ENCODE data around the gene ADSS1.

The ADSS1 gene

DNA sequence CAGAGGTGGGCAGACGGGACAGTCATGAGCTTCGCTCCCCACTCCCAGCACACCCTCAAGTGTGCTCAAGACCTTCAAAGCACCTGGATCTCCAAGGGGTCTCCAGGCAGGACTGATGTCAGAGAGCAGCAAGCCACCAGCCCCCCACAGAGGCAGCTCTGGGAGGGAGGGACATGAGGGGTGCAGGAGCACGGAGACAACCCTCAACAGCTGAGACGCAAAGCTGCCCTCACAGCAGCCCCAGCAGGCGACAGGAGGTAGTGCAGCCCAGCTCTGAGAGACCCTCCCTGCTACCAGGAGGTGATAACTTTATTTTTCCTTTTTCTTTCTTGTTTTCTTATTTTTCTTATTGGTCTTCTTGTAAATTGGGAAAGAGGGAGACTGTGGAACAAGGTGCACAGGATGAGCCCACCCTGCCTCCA lies 46.8 kb downstream of the ADSS1 start:
- no peak for TF ChIP-seq TAF1 (IDR thresholded peaks at IDR 0.05; ENCODE audit: borderline replicate concordance, insufficient read depth, low read length)
- TF ChIP-seq FOXP2 (optimal IDR thresholded peaks at IDR 0.05; ENCODE audit: borderline replicate concordance, extremely low read depth, extremely low read length, insufficient read depth): no peak
- no peak for TF ChIP-seq SIN3A (IDR thresholded peaks at IDR 0.05; ENCODE audit: borderline replicate concordance, insufficient read depth, low read length)
- TF ChIP-seq REST (IDR thresholded peaks at IDR 0.05; ENCODE audit: insufficient read depth in 1 of 2, low read depth in 2 of 2, low read length in 2 of 2): no peak
- no peak for TF ChIP-seq POLR2AphosphoS5 (IDR thresholded peaks at IDR 0.05; ENCODE audit: low read depth, low read length)

- TF ChIP-seq POLR2AphosphoS5 (IDR thresholded peaks at IDR 0.05; ENCODE audit: low read depth, low read length) (no peak), TAF1 (IDR thresholded peaks at IDR 0.05; ENCODE audit: borderline replicate concordance, insufficient read depth, low read length) (no peak), FOXP2 (optimal IDR thresholded peaks at IDR 0.05; ENCODE audit: borderline replicate concordance, extremely low read depth, extremely low read length, insufficient read depth) (no peak), REST (IDR thresholded peaks at IDR 0.05; ENCODE audit: insufficient read depth in 1 of 2, low read depth in 2 of 2, low read length in 2 of 2) (no peak), SIN3A (IDR thresholded peaks at IDR 0.05; ENCODE audit: borderline replicate concordance, insufficient read depth, low read length) (no peak)
Measured at GRCh38 chr14:104771374-104771773, 47.3 kb downstream of the ADSS1 start.

DNA sequence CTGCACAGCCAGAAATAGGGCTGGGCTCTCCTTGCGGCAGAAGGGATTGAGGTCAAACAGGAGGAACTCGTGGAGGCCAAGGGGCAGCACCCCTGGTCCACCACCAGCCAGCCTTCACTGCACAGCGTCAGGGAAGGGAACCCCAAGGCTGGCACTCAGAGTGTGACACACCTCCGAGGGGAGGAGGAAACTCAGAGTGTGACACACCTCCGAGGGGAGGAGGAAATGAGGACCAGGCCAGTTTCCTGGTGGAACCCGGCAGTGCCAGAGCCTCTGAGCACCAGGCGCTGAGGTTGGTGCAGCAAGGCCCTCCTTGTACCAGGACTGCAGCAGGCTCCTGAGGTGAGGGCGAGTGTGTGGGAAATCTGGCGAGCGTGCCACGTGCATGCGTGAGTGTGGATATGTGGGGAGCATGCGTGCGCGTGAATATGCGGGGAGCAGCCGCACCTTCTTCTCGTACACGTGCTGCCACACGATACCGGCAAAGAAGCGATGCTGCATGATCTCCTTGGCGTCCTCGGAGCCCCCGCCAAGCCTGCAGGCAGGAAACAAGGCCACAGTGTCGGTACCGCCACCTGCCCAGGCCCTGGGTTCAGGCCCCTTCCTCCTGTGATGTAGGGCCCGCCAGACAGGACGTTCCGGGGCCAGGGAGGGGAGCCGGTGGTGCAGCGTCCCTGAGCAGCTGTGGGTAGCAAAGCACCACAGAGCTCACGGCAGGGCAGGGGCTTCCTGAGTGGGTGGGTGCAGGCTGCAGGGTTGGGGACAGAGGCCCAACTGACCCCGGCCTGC lies 48.1 kb downstream of the ADSS1 start:
- TF ChIP-seq TAF1 (IDR thresholded peaks at IDR 0.05; ENCODE audit: borderline replicate concordance, insufficient read depth, low read length) (no peak), POLR2AphosphoS5 (IDR thresholded peaks at IDR 0.05; ENCODE audit: low read depth, low read length) (no peak), SIN3A (IDR thresholded peaks at IDR 0.05; ENCODE audit: borderline replicate concordance, insufficient read depth, low read length) (no peak), FOXP2 (optimal IDR thresholded peaks at IDR 0.05; ENCODE audit: borderline replicate concordance, extremely low read depth, extremely low read length, insufficient read depth) (no peak), REST (IDR thresholded peaks at IDR 0.05; ENCODE audit: insufficient read depth in 1 of 2, low read depth in 2 of 2, low read length in 2 of 2) (no peak)

DNA sequence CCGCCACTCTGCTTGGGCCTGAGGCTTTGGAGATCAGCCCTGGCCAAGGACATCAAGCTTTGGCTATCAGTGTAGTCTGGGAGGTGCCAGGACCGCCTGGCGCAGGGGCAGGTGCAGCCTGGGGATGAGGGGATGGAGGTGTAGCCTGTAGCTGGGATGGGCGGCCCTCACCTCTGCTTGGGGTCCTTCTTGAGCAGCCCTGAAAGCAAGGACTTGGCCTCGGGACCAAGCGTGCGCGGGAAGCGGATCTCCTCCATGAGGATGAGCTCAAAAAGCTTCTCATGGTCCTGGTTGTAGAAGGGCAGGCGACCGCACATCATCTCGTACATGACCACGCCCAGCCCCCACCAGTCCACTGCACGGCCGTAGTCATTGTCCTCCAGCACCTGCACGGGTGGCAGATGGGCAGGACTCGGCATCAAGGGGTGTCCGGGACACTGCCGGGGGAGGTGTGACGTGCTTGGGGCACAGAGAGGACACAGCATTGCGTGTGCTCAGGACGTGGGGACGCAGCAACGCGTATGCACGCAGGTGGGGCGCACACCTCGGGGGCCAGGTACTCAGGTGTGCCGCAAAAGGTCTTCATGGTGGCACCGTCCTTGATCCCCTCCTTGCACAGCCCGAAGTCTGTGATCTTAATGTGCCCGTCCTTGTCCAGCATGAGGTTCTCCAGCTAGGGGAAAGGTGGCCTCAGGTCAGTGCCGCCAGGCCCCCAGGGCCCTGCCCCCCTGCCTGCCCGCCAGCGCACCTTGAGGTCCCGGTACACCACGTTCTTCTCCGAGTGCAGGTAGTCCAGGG lies 48.9 kb downstream of the ADSS1 start:
- TF ChIP-seq SIN3A (IDR thresholded peaks at IDR 0.05; ENCODE audit: borderline replicate concordance, insufficient read depth, low read length) (no peak), FOXP2 (optimal IDR thresholded peaks at IDR 0.05; ENCODE audit: borderline replicate concordance, extremely low read depth, extremely low read length, insufficient read depth) (no peak), POLR2AphosphoS5 (IDR thresholded peaks at IDR 0.05; ENCODE audit: low read depth, low read length) (no peak), REST (IDR thresholded peaks at IDR 0.05; ENCODE audit: insufficient read depth in 1 of 2, low read depth in 2 of 2, low read length in 2 of 2) (no peak), TAF1 (IDR thresholded peaks at IDR 0.05; ENCODE audit: borderline replicate concordance, insufficient read depth, low read length) (no peak)
